ENCODE results near the gene CYP3A5.
"Not testable (repeated sequence)": the region's sequence is repeated elsewhere in the genome, so short reads cannot be mapped to it uniquely, and the experiment has no call there.

CYP3A5 gene

GRCh38 chr7:99685129-99685758, 5.4 kb upstream of the CYP3A5 start:
- no peak for DNase-seq

- no peak for DNase-seq
Measured at GRCh38 chr7:99679032-99679399, 780 bp downstream of the CYP3A5 start.

- no peak for DNase-seq
Measured at GRCh38 chr7:99677648-99678045, 2.1 kb downstream of the CYP3A5 start.

GRCh38 chr7:99677013-99677647, 2.7 kb downstream of the CYP3A5 start:
- DNase-seq = no peak

GRCh38 chr7:99674995-99675742, 4.6 kb downstream of the CYP3A5 start:
- no peak for DNase-seq

GRCh38 chr7:99672573-99672972, 7.2 kb downstream of the CYP3A5 start:
- DNase-seq = no peak

- no peak for DNase-seq
Measured at GRCh38 chr7:99669782-99670181, 10.0 kb downstream of the CYP3A5 start.

GRCh38 chr7:99668541-99668940, 11.3 kb downstream of the CYP3A5 start:
- DNase-seq = no peak

GRCh38 chr7:99667179-99667578, 12.6 kb downstream of the CYP3A5 start:
- DNase-seq = no peak

GRCh38 chr7:99666013-99666395, 13.8 kb downstream of the CYP3A5 start:
- no peak for DNase-seq

GRCh38 chr7:99665312-99666012, 14.3 kb downstream of the CYP3A5 start:
- DNase-seq = no peak

- DNase-seq = not testable (repeated sequence)
Measured at GRCh38 chr7:99657879-99658278, 21.9 kb downstream of the CYP3A5 start.

- not testable (repeated sequence) for DNase-seq
Measured at GRCh38 chr7:99654626-99655025, 25.2 kb downstream of the CYP3A5 start.

- no peak for DNase-seq
Measured at GRCh38 chr7:99653754-99654153, 26.0 kb downstream of the CYP3A5 start.

GRCh38 chr7:99653269-99653668, 26.5 kb downstream of the CYP3A5 start:
- not testable (repeated sequence) for DNase-seq

- no peak for DNase-seq
Measured at GRCh38 chr7:99652671-99653070, 27.1 kb downstream of the CYP3A5 start.

GRCh38 chr7:99651290-99651689, 28.5 kb downstream of the CYP3A5 start:
- DNase-seq = no peak

- no peak for DNase-seq
Measured at GRCh38 chr7:99648843-99649242, 31.0 kb downstream of the CYP3A5 start.

GRCh38 chr7:99645590-99645989, 34.2 kb downstream of the CYP3A5 start:
- no peak for DNase-seq

GRCh38 chr7:99644431-99644830, 35.4 kb downstream of the CYP3A5 start:
- DNase-seq = no peak

- DNase-seq = no peak
Measured at GRCh38 chr7:99643464-99643863, 36.3 kb downstream of the CYP3A5 start.

GRCh38 chr7:99642027-99642426, 37.8 kb downstream of the CYP3A5 start:
- no peak for DNase-seq

GRCh38 chr7:99639267-99639666, 40.5 kb downstream of the CYP3A5 start:
- DNase-seq = no peak

GRCh38 chr7:99638731-99639130, 41.1 kb downstream of the CYP3A5 start:
- DNase-seq = no peak

Data from GDM1 (cell line).